Heart left ventricle (tissue), 13 donors: ENCODE measurements around the gene RLN3.

ENCODE experiments used
- POLR2A ChIP-seq, 2 donors: fragments of 450-650 bp; IDR thresholded peaks; one replicate each; pipeline ENCODE4 v1.6.1; 2017; ENCODE audit warnings: antibody characterized with exemption in 2 of 2, mild to moderate bottlenecking in 2 of 2, moderate library complexity in 2 of 2
- TF ChIP-seq, protein P1 (sequence below), 12 donors: fragments of 200-600 bp; sonication (generic) in 4 of 12; IDR thresholded peaks; one replicate each; pipeline versions ENCODE4 v1.5.0 to v1.8.0; 2018 to 2022; ENCODE audit warnings: antibody characterized with exemption in 12 of 12, mild to moderate bottlenecking in 5 of 12
- donor health status: ischemic (EF 13 %, LVEDD 7.1; RV severe dilation, severe dysfunction).
- donor health status: DM: no; HTN: yes; CAD: no.
- donor health status: DM: no; HTN: no; CAD: no.
- donor health status: ischemic (EF 25% LVEDD 6.9; RV normal size, moderate dysfunction).
- donor health status: ischemic (EF 25% LVEDD 5.7; RV mildly dilated, moderate dysfunction).
- donor health status: ischemic (EF 35%, LVEDD 5.7; RV mildly dilated, moderate dysfunction).
- donor health status: nonischemic (EF 11% LVEDD 7.7; RV severe dilation, severe dysfunction).
- donor health status: DM: yes; HTN: yes; CAD: no.
- donor health status: PGD.
- donor health status: ischemic (EF 29% LVEDD 5.4; RV normal size, mild dysfunction).
- donor health status: nonischemic (EF 23%, LVEDD 6.1; RV moderate dilation, normal function).

DNA sequence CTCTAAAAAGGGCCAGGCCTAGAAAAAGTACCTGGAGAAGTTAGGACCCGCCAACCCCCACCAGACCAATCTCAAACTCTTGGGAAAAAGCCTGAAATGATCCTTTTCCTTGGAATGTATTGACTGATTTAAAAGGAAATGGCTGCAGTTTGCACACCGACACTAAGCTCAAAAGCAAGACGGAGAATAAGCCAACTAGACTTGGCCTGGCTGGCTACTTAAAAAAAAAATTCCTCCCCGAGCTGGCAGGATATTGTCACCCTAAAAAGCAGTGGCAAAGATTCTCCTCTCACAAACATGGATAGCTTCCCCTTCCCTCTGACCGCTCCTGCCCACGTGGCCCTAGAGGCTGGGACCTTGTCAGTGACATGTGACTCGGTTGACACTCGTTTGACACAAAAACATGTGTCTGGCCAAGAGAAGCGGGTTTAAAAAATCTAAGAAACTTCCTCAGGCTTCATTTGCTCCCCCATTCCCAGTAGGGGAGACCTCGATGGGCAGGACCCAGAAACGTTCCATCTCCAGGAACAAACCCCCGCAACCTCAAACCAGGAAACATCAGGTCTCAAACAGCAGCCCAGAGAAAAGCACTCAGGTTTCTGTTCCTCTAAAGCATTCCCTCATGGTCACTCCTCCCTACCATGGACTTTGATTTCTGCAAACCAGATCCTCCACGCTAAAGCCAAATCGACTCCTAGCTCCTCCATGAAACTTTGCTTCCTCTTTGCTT is 23.2 kb upstream of the RLN3 start:
- TF ChIP-seq, protein P1, sequence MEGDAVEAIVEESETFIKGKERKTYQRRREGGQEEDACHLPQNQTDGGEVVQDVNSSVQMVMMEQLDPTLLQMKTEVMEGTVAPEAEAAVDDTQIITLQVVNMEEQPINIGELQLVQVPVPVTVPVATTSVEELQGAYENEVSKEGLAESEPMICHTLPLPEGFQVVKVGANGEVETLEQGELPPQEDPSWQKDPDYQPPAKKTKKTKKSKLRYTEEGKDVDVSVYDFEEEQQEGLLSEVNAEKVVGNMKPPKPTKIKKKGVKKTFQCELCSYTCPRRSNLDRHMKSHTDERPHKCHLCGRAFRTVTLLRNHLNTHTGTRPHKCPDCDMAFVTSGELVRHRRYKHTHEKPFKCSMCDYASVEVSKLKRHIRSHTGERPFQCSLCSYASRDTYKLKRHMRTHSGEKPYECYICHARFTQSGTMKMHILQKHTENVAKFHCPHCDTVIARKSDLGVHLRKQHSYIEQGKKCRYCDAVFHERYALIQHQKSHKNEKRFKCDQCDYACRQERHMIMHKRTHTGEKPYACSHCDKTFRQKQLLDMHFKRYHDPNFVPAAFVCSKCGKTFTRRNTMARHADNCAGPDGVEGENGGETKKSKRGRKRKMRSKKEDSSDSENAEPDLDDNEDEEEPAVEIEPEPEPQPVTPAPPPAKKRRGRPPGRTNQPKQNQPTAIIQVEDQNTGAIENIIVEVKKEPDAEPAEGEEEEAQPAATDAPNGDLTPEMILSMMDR (IDR thresholded peaks at IDR 0.05): no peak
- TF ChIP-seq POLR2A (IDR thresholded peaks at IDR 0.05): no peak
